GM19328 (cell line): ENCODE measurements around the gene PPP6C.
"Not testable (repeated sequence)": the region's sequence is repeated elsewhere in the genome, so short reads cannot be mapped to it uniquely, and the experiment has no call there.

ENCODE experiments used
- ATAC-seq: cut with Tn5 transposase; IDR thresholded peaks from one replicate; pipeline ENCODE4 v1.9.1; 2021; ENCODE audit warnings: mild to moderate bottlenecking, moderate library complexity; ENCODE audit not compliant: unreplicated experiment

Gene PPP6C

GRCh38 chr9:125183054-125183453, 6.5 kb downstream of the PPP6C start:
- no peak for ATAC-seq

- ATAC-seq, result not testable (repeated sequence)
Observed at GRCh38 chr9:125181756-125182155, 7.8 kb downstream of the PPP6C start.

GRCh38 chr9:125180876-125181275, 8.7 kb downstream of the PPP6C start:
- no peak for ATAC-seq

GRCh38 chr9:125179776-125180175, 9.8 kb downstream of the PPP6C start:
- not testable (repeated sequence) for ATAC-seq

- no peak for ATAC-seq
Observed at GRCh38 chr9:125177888-125178287, 11.7 kb downstream of the PPP6C start.

- no peak for ATAC-seq
Observed at GRCh38 chr9:125176636-125177035, 13.0 kb downstream of the PPP6C start.

- ATAC-seq, result no peak
Observed at GRCh38 chr9:125172031-125172755, 17.4 kb downstream of the PPP6C start.

- no peak for ATAC-seq
Observed at GRCh38 chr9:125169895-125170294, 19.7 kb downstream of the PPP6C start.

GRCh38 chr9:125166762-125167161, 22.8 kb downstream of the PPP6C start:
- ATAC-seq, result no peak

- ATAC-seq, result not testable (repeated sequence)
Observed at GRCh38 chr9:125162891-125163290, 26.7 kb downstream of the PPP6C start.

- no peak for ATAC-seq
Observed at GRCh38 chr9:125161284-125161918, 28.2 kb downstream of the PPP6C start.

GRCh38 chr9:125160750-125161149, 28.9 kb downstream of the PPP6C start:
- ATAC-seq, result no peak

- no peak for ATAC-seq
Observed at GRCh38 chr9:125156551-125156950, 33.1 kb downstream of the PPP6C start.

GRCh38 chr9:125153712-125154367, 35.8 kb downstream of the PPP6C start:
- ATAC-seq, result no peak

- ATAC-seq, result no peak
Observed at GRCh38 chr9:125151730-125152129, 37.9 kb downstream of the PPP6C start.

- no peak for ATAC-seq
Observed at GRCh38 chr9:125150349-125151245, 39.0 kb downstream of the PPP6C start.

- no peak for ATAC-seq
Observed at GRCh38 chr9:125147401-125147951, 42.1 kb downstream of the PPP6C start.

GRCh38 chr9:125146247-125146646, 43.4 kb downstream of the PPP6C start:
- no peak for ATAC-seq

GRCh38 chr9:125145425-125145824, 44.2 kb downstream of the PPP6C start:
- ATAC-seq, result no peak

GRCh38 chr9:125143377-125144090, 46.1 kb downstream of the PPP6C start, which contains the start of gene SCAI:
SCAI (minus strand) TSS chr9:125143528; CDS start chr9:125143437, 91 bp downstream.
- ATAC-seq, result peak; percentile 98
